Measurements from ENCODE around the gene TDRD9. TPM values are rescaled to one million over a fixed set of nuclear protein-coding genes. Genes with fewer than 3 reads are reported as not detected.

Gene TDRD9
- total RNA-seq, 1 donor from 2014 or later: 2.7 TPM

DNA sequence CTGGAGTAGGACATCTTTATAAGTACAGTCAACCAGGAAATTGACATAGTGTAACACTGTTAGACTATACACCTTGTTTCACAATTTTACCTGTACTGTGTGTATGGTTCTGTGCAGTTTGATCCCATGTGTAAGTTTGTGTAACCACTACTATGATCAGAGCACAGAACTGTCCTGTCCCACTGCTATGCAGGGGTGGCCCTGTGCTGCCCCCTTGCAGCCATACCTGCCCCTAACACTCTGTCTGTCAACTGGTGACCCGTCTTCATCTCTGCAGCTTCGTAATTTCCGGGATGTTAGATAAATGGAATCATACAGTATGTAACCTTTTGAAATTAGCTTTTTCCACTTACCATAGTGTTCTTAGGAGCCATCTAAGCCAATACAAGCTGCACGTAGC, 72.7 kb downstream of the TDRD9 start:
- TF ChIP-seq, protein P1, sequence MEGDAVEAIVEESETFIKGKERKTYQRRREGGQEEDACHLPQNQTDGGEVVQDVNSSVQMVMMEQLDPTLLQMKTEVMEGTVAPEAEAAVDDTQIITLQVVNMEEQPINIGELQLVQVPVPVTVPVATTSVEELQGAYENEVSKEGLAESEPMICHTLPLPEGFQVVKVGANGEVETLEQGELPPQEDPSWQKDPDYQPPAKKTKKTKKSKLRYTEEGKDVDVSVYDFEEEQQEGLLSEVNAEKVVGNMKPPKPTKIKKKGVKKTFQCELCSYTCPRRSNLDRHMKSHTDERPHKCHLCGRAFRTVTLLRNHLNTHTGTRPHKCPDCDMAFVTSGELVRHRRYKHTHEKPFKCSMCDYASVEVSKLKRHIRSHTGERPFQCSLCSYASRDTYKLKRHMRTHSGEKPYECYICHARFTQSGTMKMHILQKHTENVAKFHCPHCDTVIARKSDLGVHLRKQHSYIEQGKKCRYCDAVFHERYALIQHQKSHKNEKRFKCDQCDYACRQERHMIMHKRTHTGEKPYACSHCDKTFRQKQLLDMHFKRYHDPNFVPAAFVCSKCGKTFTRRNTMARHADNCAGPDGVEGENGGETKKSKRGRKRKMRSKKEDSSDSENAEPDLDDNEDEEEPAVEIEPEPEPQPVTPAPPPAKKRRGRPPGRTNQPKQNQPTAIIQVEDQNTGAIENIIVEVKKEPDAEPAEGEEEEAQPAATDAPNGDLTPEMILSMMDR (conservative IDR thresholded peaks at IDR 0.05; ENCODE audit: low read depth, low read length): peak; percentile 19
- no peak for DNase-seq (ENCODE audit: low read depth)
- no peak overlapping the region for H3K4me3 ChIP-seq (ENCODE audit: low read depth, low read length)

GRCh38 chr14:104003616-104004015, 75.4 kb downstream of the TDRD9 start:
- TF ChIP-seq, protein P1 (conservative IDR thresholded peaks at IDR 0.05; ENCODE audit: low read depth, low read length): no peak
- no peak for DNase-seq (ENCODE audit: low read depth)
- H3K4me3 ChIP-seq (ENCODE audit: low read depth, low read length): no peak overlapping the region

DNA sequence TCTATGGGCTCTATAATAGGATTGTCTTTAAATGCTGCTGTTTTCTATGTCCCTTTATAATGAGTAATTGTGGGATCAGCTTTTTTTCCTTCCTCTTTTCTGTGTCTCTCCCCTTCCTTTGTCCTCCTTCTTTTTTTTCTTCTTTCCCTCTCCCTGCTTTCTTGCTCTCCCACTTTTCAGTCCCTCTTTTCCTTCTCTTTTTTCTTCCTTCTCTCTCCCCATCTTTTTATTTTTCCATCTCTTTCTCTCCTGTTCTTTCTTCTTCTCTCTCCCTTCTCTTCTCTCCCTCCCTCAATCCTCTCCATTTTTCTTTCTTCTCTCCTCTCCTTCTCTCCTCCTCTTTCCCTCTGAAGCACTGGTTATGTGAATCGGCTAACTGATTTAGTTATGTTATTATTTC, 76.6 kb downstream of the TDRD9 start:
- no peak for DNase-seq (ENCODE audit: low read depth)
- TF ChIP-seq, protein P1 (conservative IDR thresholded peaks at IDR 0.05; ENCODE audit: low read depth, low read length): no peak
- H3K4me3 ChIP-seq (ENCODE audit: low read depth, low read length): no peak overlapping the region

- TF ChIP-seq, protein P1 (conservative IDR thresholded peaks at IDR 0.05; ENCODE audit: low read depth, low read length): no peak
- no peak overlapping the region for H3K4me3 ChIP-seq (ENCODE audit: low read depth, low read length)
- DNase-seq (ENCODE audit: low read depth): no peak
Observed at GRCh38 chr14:104005489-104005888, 77.2 kb downstream of the TDRD9 start.

DNA sequence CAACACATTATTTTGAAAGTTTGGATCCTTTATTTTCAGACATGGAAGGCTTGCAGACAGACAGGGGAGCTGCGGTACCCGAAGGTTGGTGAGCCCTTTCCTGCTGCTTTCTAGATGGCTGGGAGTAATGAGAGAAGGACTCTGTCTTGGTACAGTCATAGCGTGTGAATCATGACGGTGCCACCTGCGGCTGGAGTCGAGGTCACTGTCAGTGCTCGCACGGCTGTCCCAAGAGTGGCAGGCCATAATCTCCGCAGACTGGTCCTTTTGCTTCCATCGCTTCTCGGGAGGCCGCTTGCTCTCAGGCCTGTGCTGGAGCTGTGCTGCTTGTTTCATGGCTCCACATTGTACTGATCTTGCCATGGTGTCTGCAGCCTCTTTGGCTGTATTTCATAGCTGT, 78.9 kb downstream of the TDRD9 start:
- no peak for DNase-seq (ENCODE audit: low read depth)
- no peak overlapping the region for H3K4me3 ChIP-seq (ENCODE audit: low read depth, low read length)
- TF ChIP-seq, protein P1 (conservative IDR thresholded peaks at IDR 0.05; ENCODE audit: low read depth, low read length): no peak

DNA sequence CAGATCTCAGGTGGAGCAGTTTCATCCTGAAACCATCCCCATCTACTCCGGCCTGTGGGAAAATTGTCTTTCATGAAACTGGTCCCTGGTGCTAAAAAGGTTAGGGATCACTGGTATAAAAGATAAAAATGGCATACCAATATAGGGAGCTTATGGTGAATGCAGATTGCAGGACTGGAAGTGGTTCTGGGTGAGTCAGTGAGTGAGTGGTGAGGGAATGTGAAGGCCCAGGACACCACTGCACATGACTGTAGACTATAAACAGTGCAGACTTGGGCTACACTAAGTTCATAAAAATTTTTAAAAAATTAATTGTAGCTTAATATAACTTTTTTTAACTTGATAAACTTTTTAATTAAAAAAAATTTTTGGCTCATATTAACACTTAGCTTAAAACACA, 81.0 kb downstream of the TDRD9 start:
- no peak for DNase-seq (ENCODE audit: low read depth)
- TF ChIP-seq, protein P1 (conservative IDR thresholded peaks at IDR 0.05; ENCODE audit: low read depth, low read length): no peak
- no peak overlapping the region for H3K4me3 ChIP-seq (ENCODE audit: low read depth, low read length)

- TF ChIP-seq, protein P1 (conservative IDR thresholded peaks at IDR 0.05; ENCODE audit: low read depth, low read length): no peak
- no peak for DNase-seq (ENCODE audit: low read depth)
- no peak overlapping the region for H3K4me3 ChIP-seq (ENCODE audit: low read depth, low read length)
Observed at GRCh38 chr14:104011824-104012517, 83.7 kb downstream of the TDRD9 start.
